Activated CD4-positive, CD25-positive, alpha-beta regulatory T cell (primary cell): Measurements from ENCODE around the gene GNG7.

Experiments
- DNase-seq, 4 experiments: peaks; one replicate each; lab custom pipeline; 2025; lab: John Stamatoyannopoulos, UW

The GNG7 gene

GRCh38 chr19:2641332-2641698 is 61.2 kb downstream of the GNG7 start:
- DNase-seq, result no peak

GRCh38 chr19:2640563-2641331 is 61.7 kb downstream of the GNG7 start:
- DNase-seq, result no peak

GRCh38 chr19:2639999-2640398 is 62.5 kb downstream of the GNG7 start:
- no peak for DNase-seq

GRCh38 chr19:2638417-2638940 is 64.0 kb downstream of the GNG7 start:
- DNase-seq, result no peak

- DNase-seq, result peak; percentile 51 to 64 (median 58)
Measured at GRCh38 chr19:2636897-2637683, 65.4 kb downstream of the GNG7 start.

GRCh38 chr19:2636141-2636896 is 66.2 kb downstream of the GNG7 start:
- no peak for DNase-seq

GRCh38 chr19:2634960-2635359 is 67.5 kb downstream of the GNG7 start:
- DNase-seq, result no peak

- no peak for DNase-seq
Measured at GRCh38 chr19:2634228-2634951, 68.1 kb downstream of the GNG7 start.

- no peak for DNase-seq
Measured at GRCh38 chr19:2633693-2634075, 68.8 kb downstream of the GNG7 start.

- DNase-seq, result no peak
Measured at GRCh38 chr19:2631213-2631821, 71.2 kb downstream of the GNG7 start.

- no peak for DNase-seq
Measured at GRCh38 chr19:2630352-2631001, 72.0 kb downstream of the GNG7 start.

- DNase-seq, result no peak
Measured at GRCh38 chr19:2629491-2630351, 72.8 kb downstream of the GNG7 start.

- no peak for DNase-seq
Measured at GRCh38 chr19:2628597-2628996, 73.9 kb downstream of the GNG7 start.

- DNase-seq, result no peak
Measured at GRCh38 chr19:2627855-2628254, 74.6 kb downstream of the GNG7 start.

GRCh38 chr19:2627319-2627829 is 75.1 kb downstream of the GNG7 start:
- DNase-seq, result peak in 2 of 4 experiments; percentile 18 to 45

- DNase-seq, result no peak
Measured at GRCh38 chr19:2625434-2625833, 77.1 kb downstream of the GNG7 start.

GRCh38 chr19:2624537-2625091 is 77.9 kb downstream of the GNG7 start:
- DNase-seq, result no peak

GRCh38 chr19:2623798-2624197 is 78.7 kb downstream of the GNG7 start:
- DNase-seq, result no peak

- DNase-seq, result peak in 3 of 4 experiments; percentile 22 to 31 (median 22)
Measured at GRCh38 chr19:2622371-2622961, 80.0 kb downstream of the GNG7 start.
